IMR-90 (cell line): ENCODE data around the gene FAM174B.

ENCODE experiments used
- BHLHE40 ChIP-seq: fragments of 150-350 bp; IDR thresholded peaks from 2 replicates; pipeline ENCODE4 v1.6.1; 2016; ENCODE audit warnings: mild to moderate bottlenecking, low read depth, low read length
- CEBPB ChIP-seq: IDR thresholded peaks from 2 replicates; pipeline ENCODE4 v1.6.1; 2012; ENCODE audit warnings: low read depth, low read length, improper control_type of control experiment
- FOS ChIP-seq: fragments of 150-350 bp; IDR thresholded peaks from 2 replicates; pipeline ENCODE4 v1.6.1; 2016; ENCODE audit warnings: low read depth, low read length
- MAFK ChIP-seq: IDR thresholded peaks from 2 replicates; pipeline ENCODE4 v1.6.1; 2012; ENCODE audit warnings: low read depth, low read length, improper control_type of control experiment
- MAZ ChIP-seq: IDR thresholded peaks from 2 replicates; pipeline ENCODE4 v1.6.1; 2012; ENCODE audit warnings: low read depth, mild to moderate bottlenecking, low read length, improper control_type of control experiment, moderate library complexity, borderline replicate concordance
- MXI1 ChIP-seq: IDR thresholded peaks from 2 replicates; pipeline ENCODE4 v1.6.1; 2012; ENCODE audit warnings: low read depth, mild to moderate bottlenecking, low read length, moderate library complexity, borderline replicate concordance
- NFE2L2 ChIP-seq: fragments of 150-350 bp; IDR thresholded peaks from 2 replicates; pipeline ENCODE4 v1.6.1; 2016; ENCODE audit warnings: low read depth, mild to moderate bottlenecking, low read length
- POLR2A ChIP-seq: IDR thresholded peaks from 2 replicates; pipeline ENCODE4 v1.6.1; 2012; ENCODE audit warnings: mild to moderate bottlenecking, low read depth, low read length
- RAD21 ChIP-seq: IDR thresholded peaks from 2 replicates; pipeline ENCODE4 v1.6.1; 2012; ENCODE audit warnings: low read length, improper control_type of control experiment
- RFX5 ChIP-seq: IDR thresholded peaks from 2 replicates; pipeline ENCODE4 v1.8.0; 2012; ENCODE audit warnings: low read depth, mild to moderate bottlenecking, low read length, moderate library complexity
- SMC3 ChIP-seq: fragments of 150-350 bp; IDR thresholded peaks from 2 replicates; pipeline ENCODE4 v1.6.1; 2016; ENCODE audit warnings: low read depth, mild to moderate bottlenecking, antibody characterized with exemption, low read length, moderate library complexity
- TF ChIP-seq, protein P1 (sequence below): conservative IDR thresholded peaks from 2 replicates; pipeline ENCODE4 v1.5.1; 2012; ENCODE audit warnings: mild to moderate bottlenecking, low read depth, low read length, improper control_type of control experiment
- TF ChIP-seq, protein P2 (sequence below): fragments of 150-350 bp; IDR thresholded peaks from 2 replicates; pipeline ENCODE4 v1.6.1; 2017; ENCODE audit warnings: mild to moderate bottlenecking, antibody characterized with exemption, low read length, low read depth
- TF ChIP-seq, protein P3 (sequence below): fragments of 150-350 bp; IDR thresholded peaks from 2 replicates; pipeline ENCODE4 v1.6.1; 2016; ENCODE audit warnings: low read depth, mild to moderate bottlenecking, low read length, moderate library complexity, borderline replicate concordance

DNA sequence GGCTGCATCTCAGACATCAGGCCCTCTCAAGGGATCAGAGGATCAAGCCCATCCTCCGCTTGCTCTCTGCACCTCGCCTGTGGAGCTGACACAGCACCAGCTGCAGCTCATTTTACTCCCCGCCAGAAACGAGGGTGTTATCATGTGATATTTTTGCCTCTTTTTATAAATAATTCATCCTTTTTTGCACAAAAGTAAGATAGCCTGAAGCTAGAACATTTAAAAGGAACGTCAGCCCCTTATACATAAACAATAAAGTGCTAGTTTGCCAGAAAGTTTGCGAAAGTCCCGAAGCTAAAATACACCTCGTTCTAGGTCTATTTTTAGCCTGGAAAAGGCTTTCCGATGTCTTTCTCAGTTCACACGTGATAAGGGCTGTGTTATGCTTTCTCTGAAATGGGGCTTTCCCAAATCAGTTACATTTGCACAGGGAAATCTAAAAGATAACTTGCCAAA, 9.6 kb upstream of the FAM174B start:
- TF ChIP-seq, protein P1, sequence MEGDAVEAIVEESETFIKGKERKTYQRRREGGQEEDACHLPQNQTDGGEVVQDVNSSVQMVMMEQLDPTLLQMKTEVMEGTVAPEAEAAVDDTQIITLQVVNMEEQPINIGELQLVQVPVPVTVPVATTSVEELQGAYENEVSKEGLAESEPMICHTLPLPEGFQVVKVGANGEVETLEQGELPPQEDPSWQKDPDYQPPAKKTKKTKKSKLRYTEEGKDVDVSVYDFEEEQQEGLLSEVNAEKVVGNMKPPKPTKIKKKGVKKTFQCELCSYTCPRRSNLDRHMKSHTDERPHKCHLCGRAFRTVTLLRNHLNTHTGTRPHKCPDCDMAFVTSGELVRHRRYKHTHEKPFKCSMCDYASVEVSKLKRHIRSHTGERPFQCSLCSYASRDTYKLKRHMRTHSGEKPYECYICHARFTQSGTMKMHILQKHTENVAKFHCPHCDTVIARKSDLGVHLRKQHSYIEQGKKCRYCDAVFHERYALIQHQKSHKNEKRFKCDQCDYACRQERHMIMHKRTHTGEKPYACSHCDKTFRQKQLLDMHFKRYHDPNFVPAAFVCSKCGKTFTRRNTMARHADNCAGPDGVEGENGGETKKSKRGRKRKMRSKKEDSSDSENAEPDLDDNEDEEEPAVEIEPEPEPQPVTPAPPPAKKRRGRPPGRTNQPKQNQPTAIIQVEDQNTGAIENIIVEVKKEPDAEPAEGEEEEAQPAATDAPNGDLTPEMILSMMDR, result no peak
- no peak for TF ChIP-seq POLR2A
- TF ChIP-seq RAD21, result no peak
- no peak for TF ChIP-seq MAZ
- TF ChIP-seq RFX5, result no peak
- no peak for TF ChIP-seq NFE2L2
- TF ChIP-seq MAFK, result no peak
- TF ChIP-seq, protein P2, sequence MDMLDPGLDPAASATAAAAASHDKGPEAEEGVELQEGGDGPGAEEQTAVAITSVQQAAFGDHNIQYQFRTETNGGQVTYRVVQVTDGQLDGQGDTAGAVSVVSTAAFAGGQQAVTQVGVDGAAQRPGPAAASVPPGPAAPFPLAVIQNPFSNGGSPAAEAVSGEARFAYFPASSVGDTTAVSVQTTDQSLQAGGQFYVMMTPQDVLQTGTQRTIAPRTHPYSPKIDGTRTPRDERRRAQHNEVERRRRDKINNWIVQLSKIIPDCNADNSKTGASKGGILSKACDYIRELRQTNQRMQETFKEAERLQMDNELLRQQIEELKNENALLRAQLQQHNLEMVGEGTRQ, result no peak
- no peak for TF ChIP-seq CEBPB
- no peak for TF ChIP-seq BHLHE40
- TF ChIP-seq, protein P3, sequence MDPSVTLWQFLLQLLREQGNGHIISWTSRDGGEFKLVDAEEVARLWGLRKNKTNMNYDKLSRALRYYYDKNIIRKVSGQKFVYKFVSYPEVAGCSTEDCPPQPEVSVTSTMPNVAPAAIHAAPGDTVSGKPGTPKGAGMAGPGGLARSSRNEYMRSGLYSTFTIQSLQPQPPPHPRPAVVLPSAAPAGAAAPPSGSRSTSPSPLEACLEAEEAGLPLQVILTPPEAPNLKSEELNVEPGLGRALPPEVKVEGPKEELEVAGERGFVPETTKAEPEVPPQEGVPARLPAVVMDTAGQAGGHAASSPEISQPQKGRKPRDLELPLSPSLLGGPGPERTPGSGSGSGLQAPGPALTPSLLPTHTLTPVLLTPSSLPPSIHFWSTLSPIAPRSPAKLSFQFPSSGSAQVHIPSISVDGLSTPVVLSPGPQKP, result no peak
- no peak for TF ChIP-seq FOS
- no peak for TF ChIP-seq SMC3
- TF ChIP-seq MXI1, result no peak
